Cardiac fibroblast (primary cell): ENCODE data around the gene SLC7A5.
"Not testable (repeated sequence)": the region's sequence is repeated elsewhere in the genome, so short reads cannot be mapped to it uniquely, and the experiment has no call there.

ENCODE experiments used
- DNase-seq, 2 donors: peaks; one replicate each; pipeline versions ENCODE4 v3.0.0 to v3.0.0-alpha.2; 2010; ENCODE audit warnings: low read depth in 2 of 2
- H3K4me3 ChIP-seq, 2 donors: replicated peaks in 1 of 2; 1 replicate in 1 of 2; 2 replicates in 1 of 2; pipeline ENCODE4 v1.5.1; 2011; ENCODE audit warnings: low read depth in 2 of 2, low read length in 2 of 2, mild to moderate bottlenecking in 2 of 2, moderate library complexity in 1 of 2
- TF ChIP-seq, protein P1 (sequence below): IDR thresholded peaks from one replicate; pipeline ENCODE4 v1.5.1; 2011; ENCODE audit warnings: low read depth, mild to moderate bottlenecking, low read length, inconsistent platforms

SLC7A5 gene

DNA sequence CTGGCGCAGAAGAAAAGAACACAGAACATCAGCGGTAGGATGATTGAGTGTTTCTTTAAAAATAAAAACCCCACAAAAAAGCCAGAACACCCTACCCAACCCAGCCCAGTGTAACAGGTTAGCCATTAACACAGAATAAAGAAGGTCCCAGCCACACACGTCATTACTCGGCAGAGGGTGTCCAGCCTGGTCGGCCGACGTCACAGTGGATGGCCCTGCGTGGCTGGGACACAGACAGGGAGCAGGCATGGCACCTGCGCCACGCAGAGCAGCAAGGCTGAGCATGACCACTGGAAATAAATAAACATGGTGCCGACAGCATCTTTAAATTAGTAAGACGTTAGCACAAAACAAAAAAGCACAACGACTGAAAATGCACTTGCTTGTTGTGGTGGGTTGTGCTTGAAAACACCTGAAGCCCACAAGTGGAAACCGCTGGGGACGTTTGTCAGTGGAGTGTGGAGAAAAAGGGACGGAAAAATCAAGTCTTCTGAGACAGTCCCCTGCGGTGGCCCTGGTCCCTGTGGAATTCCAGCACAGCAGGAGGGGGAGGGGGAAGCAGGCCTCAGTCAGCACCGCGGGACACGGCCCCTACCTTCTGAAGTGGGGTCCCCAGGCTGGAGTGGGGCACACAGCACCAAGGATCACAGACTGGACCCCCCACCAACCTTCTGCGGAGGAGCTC is 39.2 kb downstream of the SLC7A5 start:
- DNase-seq: no peak
- no peak overlapping the region for H3K4me3 ChIP-seq
- TF ChIP-seq, protein P1, sequence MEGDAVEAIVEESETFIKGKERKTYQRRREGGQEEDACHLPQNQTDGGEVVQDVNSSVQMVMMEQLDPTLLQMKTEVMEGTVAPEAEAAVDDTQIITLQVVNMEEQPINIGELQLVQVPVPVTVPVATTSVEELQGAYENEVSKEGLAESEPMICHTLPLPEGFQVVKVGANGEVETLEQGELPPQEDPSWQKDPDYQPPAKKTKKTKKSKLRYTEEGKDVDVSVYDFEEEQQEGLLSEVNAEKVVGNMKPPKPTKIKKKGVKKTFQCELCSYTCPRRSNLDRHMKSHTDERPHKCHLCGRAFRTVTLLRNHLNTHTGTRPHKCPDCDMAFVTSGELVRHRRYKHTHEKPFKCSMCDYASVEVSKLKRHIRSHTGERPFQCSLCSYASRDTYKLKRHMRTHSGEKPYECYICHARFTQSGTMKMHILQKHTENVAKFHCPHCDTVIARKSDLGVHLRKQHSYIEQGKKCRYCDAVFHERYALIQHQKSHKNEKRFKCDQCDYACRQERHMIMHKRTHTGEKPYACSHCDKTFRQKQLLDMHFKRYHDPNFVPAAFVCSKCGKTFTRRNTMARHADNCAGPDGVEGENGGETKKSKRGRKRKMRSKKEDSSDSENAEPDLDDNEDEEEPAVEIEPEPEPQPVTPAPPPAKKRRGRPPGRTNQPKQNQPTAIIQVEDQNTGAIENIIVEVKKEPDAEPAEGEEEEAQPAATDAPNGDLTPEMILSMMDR: no peak

DNA sequence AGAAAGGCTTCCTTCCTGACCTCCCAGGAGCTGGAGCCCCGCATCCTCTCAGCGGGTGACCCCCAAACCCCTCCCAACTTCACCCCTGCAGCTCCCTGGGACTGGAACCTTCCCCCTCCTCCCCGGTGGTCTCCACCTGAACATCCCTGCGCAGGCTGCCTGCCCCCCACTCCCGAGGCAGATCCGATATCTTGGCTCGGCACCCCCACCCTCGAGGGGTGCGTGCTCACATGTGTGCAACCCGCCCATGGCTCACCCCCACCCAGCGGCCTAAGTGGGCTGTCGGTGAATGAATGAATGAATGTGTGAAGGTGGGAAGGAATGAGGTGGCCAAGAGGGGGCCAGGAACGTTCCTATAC is 39.7 kb downstream of the SLC7A5 start:
- no peak overlapping the region for H3K4me3 ChIP-seq
- TF ChIP-seq, protein P1: no peak
- DNase-seq: no peak

DNA sequence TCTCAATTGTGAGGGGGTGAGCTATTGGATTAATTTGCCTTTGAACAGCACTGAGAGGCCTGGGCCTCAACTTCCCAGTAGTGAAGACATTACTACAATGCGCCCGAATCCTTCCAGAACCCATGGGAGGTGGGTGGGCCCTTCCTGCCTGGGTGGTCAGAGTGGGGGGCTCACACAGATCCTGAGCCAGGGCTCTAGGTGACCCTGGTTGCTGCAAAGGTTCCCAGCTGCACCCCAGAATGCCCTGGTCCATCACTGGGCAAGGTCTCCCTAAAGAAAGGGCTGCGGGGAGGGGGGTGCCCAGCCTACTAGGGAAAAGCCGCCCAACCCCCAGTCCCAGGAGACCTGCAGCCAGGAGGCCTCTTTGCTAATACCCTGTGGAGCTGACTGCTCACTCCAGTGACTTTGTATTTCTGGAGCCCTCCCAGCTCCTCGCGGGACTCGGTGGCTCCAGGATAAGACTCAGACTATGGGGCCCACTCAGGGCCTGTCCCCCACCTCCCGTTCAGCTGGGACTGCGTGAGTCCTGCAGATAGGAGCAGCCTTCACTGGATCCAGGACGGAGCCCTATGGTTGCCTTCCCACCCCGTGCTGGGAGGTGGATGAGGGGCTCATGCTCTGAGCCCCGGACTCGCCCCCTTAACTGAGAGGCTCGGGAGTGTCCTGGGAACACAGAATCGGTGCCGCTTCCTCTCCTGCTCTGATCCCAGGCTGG is 40.2 kb downstream of the SLC7A5 start:
- H3K4me3 ChIP-seq: no peak overlapping the region
- TF ChIP-seq, protein P1: no peak
- DNase-seq: no peak

DNA sequence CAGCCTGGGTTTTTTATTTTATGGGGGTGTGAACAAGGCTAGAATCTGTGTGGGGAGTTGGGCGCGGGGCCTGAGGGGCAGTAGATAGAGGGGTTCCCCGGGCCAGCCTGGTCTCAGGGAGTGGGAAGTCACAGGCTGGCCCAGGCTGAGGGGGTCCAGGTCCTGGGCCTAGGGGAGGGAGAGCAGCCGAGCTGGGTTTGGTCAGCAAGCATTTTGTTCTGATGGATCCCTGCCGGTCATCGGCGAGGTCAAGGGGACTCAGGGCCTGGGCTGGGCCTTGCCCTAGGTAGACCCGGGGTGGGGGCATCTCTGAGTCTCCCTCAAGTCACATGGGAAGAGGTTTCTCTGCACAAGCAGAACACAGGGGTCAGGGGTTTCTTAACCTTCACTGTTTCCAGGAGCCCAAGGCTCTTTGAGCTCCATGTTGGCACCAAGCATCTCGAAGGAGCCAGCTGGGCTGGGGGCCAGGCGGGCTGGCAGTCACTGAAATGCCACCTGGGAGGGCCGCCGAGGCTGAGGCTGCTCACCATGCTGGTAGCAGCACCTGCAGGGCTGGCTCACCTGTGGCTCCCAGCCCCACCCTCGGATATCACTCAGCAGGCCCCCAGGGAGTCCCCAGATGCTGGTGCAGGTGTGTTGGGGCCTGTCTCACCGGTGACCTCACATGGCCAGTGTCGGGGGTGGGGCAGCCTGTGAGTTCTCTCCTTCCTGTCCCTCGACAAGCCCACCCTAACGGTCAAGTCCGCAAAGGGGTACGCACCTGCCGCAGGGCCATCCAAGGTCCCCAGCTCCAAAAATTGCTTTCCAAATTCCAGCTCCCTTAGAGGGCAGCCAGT is 41.0 kb downstream of the SLC7A5 start:
- no peak overlapping the region for H3K4me3 ChIP-seq
- TF ChIP-seq, protein P1: no peak
- no peak for DNase-seq

DNA sequence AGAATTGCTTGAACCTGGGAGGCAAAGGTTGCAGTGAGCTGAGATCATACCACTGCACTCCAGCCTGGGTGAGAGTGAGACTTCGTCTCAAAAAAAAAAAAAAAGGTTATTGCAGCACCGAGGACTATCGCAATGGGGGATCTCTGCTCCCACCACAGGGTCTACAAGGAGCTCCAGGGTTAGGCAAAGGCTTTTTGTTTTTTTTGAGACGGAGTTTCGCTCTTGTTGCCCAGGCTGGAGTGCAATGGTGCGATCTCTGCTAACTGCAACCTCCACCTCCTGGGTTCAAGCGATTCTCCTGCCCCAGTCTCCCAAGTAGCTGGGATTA is 41.8 kb downstream of the SLC7A5 start:
- DNase-seq, H3K4me3 ChIP-seq: not testable (repeated sequence)

DNA sequence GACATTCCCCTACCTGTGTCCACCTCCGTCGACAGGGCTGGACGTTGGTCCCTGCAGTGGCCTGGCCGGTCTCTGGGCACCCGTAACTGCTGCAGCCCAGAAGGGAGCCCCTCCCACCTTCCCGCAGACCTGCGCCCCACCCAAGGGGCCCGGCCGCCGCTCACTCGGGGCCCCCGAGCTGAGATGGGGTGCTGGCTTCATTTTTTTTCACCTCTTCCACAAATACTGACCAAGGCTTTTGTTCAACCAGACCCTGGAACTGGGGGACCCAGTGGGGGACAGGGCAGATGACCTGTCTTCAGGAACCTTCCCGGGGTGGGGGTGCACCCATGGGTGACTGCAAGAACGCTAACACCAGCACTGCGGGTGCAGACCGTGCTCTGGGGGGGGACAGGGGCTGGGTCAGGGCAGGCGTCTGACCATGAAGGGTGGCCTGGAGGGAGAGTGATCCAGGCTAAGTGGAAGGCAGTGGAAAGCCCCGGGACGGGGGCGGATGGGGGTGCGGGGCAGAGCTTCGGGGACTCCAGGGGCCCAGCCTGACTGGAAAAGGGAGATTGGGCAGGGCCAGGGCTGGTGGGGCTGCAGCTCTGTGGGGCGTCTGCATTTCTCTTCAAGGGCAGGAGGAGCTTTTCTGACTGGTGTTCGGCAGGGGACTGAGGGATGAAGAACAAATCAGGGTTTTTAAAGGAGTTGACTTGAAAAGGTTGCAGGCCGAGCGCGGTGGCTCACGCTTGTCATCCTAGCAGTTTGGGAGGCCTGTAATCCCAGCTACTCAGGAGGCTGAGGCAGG is 42.3 kb downstream of the SLC7A5 start:
- TF ChIP-seq, protein P1: no peak
- DNase-seq: no peak
- no peak overlapping the region for H3K4me3 ChIP-seq

DNA sequence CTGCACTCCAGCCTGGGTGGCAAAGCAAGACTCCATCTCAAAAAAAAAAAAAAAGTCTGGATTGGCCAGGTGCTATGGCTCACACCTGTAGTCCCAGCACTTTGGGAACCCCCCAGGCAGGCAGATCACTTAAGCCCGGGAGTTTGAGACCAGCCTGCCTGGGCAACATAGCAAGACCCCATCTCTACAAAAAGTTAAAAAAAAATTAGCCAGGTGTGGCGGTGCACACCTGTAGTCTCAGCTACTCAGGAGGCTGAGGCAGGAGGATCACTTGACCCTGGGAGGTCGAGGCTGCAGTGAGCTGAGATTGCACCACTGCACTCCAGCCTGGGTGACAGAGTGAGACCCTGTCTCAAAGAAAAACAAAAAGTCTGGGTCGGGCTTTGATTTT is 42.9 kb downstream of the SLC7A5 start:
- not testable (repeated sequence) for DNase-seq, H3K4me3 ChIP-seq

DNA sequence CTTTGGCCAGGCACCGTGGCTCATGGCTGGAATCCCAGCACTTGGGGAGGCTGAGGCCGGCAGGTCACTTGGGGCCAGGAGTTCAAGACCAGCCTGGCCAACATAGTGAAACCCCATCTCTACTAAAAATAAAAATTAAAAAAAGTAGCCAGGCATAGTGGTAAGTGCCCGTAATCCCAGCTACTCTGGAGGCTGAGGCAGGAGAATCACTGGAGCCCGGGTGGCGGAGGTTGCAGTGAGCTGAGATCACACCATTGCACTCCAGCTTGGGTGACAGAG is 43.5 kb downstream of the SLC7A5 start:
- not testable (repeated sequence) for H3K4me3 ChIP-seq, DNase-seq
